Stimulated activated CD8-positive, alpha-beta memory T cell treated with anti-CD3 and anti-CD28 coated beads, Interleukin-2, amount 100 ng/mL, for 48 hours (primary cell): ENCODE data around the gene MAPKAP1.
"Not testable (repeated sequence)": the region's sequence is repeated elsewhere in the genome, so short reads cannot be mapped to it uniquely, and the experiment has no call there.

Experiments
- DNase-seq, 2 donors: peaks; one replicate each; pipeline ENCODE4 v3.0.0-alpha.2; 2020; ENCODE audit warnings: low read depth in 2 of 2

Gene MAPKAP1

GRCh38 chr9:125411171-125411756 lies 295.7 kb downstream of the MAPKAP1 start:
- DNase-seq: no peak

DNA sequence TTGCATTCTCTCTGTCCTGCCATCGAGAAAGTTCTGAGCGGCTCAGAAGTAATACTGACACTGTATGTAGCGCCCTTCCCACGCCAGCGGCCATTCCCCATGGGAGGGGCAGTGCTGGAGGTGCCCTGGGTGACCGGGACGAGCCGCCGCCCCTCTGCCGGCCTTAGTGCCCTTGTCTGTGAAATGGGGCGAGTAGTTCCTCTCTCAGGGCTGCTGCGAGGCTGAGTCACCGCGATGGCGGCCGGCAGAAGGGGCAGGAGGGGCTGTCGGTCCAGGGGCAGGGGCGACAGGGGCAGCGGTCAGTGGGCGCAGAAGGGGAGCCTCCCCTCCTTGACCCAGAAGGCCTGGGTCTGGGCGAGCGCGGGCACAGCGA lies 296.5 kb downstream of the MAPKAP1 start:
- no peak for DNase-seq

- DNase-seq: peak in 1 of 2 donors; percentile 27
These were observed 297.1 kb downstream of the MAPKAP1 start for GRCh38 chr9:125409637-125410521.

GRCh38 chr9:125409217-125409636 lies 297.8 kb downstream of the MAPKAP1 start:
- DNase-seq: no peak

DNA sequence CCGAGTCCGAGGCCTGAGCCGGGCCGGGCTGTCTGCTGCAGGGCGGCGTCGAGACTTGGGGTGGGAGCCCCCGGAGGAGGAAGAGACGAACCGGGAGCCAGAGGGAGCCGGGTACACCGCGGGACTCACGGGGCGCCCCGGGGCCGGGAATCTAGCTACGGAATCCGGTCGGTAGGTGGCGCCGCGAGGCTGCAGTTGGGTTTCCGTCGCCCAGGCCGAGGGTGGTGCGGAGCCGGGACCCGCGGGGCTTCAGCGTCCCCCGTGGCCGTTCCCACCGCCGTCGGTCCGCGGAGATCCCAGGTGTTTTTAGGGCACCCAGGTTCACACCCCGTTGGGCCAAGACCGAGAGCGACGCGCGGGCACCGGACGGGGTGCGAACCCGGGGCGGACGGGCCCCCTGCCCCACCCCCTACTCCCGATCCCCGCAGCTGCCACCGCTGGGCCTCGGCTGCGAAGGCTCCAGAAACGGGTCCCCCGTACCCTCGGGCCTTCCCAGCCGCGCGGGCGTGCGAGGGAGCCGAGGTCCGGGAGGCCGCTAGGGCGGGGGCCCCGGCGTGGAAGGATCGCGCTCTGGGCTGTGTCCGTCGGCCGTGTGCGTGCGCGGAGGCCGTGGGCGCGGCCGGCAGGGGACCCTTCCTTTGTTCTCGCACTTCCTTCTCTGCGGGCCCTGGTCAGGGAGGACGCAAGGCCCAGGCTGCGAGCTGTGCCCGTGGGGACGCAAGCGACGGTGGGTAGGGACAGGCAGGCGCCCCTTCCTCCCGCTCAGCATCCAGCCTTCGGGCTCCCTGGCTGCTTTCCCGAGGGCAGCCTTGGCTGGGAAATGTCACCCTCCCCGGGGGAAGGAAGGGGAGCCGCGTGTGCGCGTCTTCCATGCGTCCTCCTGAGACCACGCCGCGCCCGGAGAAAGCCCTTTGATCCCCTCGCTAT lies 298.8 kb downstream of the MAPKAP1 start:
- peak; percentile 75 to 79 for DNase-seq

DNA sequence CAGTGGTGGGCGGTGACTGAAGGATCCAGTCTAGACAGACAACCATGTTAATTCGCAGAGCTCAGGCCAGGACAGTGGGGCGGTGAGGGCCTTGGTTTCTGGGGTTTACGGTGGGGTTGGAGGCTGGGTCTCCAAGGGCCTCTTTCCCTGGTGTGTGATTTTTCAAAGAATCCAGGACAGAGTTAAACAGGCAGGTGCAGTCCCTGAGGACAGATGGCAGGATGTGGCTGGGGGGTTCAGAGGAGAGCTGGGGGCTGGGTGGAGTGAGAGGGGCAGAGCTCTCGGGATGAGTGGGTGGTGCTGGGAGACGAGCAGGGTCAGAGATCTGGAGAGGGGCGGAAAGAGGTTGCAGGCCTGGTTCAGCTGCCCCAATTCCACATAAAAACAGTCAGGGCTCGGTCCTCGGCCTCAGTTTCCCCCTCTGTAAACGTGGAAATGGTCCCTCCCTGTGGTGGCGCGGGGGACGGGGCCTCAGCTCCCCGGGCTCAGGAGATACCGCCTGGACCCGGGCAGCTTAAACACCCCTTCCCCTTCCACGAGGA lies 299.5 kb downstream of the MAPKAP1 start:
- no peak for DNase-seq

DNA sequence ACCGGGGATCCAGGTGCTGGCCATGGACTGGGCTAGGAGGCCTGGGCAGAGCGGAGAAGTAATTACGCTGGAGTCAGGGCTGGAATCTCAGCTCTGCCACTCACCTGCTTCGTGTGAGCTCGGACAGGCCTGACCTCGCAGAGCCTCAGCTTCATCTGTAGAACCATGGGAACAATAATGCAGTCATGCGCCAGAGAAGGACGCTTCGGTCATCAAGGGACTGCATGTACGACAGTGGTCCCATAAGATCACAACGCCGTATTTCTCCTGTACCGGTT lies 300.3 kb downstream of the MAPKAP1 start:
- no peak for DNase-seq

- no peak for DNase-seq
These were observed 300.8 kb downstream of the MAPKAP1 start for GRCh38 chr9:125405938-125406809.

DNA sequence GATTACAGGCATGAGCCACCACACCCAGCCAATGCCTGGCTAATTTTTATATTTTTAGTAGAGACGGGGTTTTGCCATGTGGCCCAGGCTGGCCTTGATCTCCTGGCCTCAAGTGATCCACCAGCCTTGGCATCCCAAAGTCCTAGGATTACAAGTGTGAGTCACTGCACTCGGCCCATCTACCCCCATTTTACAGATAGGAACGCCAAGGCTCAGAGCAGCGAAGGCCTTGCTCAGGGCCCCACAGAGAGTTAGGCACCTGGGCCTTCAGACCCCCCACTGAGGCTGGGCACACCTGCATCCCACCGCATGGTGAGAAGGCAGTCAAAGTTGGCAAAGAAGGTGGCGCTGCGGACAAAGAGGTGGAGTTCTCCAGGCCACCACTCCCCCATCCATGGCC lies 302.3 kb downstream of the MAPKAP1 start:
- DNase-seq: no peak

GRCh38 chr9:125400725-125401716 lies 306.0 kb downstream of the MAPKAP1 start:
- no peak for DNase-seq

DNA sequence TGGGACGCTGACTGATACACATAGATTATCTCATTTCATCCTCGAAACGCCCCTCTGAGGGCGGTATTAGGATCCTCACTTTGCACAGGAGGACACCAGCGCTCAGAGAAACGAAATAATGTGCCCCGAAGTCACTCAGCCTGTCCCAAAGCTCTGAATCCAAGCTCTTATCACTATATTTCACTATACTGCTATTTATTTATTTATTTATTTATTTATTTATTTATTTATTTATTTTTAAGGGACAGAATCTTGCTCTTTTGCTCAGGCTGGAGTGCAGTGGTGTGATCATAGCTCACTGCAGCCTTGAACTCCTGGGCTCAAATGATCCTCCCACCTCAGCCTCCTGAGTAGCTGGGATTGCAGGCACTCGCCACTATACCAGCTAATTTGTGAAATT lies 306.8 kb downstream of the MAPKAP1 start:
- not testable (repeated sequence) for DNase-seq

- DNase-seq: no peak
These were observed 307.3 kb downstream of the MAPKAP1 start for GRCh38 chr9:125399666-125400065.

GRCh38 chr9:125399165-125399564 lies 307.8 kb downstream of the MAPKAP1 start:
- no peak for DNase-seq

GRCh38 chr9:125398243-125398642 lies 308.8 kb downstream of the MAPKAP1 start:
- DNase-seq: no peak

GRCh38 chr9:125397736-125398135 lies 309.3 kb downstream of the MAPKAP1 start:
- no peak for DNase-seq

DNA sequence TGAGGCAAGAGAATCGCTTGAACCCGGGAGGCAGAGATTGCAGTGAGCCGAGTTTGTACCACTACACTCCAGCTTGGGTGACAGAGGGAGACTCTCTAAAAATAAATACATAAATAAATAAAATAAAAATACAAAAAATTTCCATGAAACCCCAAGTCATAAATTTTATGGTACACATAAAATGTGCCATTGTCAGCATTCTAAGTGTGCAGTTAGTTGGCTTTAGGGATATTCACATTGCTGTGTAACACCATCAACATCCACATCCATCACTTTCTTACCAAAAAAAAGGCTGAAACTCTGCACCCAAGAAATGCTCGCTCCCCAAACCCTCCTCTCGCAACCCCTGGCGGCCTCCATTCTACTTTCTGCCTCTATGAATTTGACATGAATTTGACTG lies 310.2 kb downstream of the MAPKAP1 start:
- DNase-seq: no peak

- DNase-seq: no peak
These were observed 313.6 kb downstream of the MAPKAP1 start for GRCh38 chr9:125393426-125393825.

DNA sequence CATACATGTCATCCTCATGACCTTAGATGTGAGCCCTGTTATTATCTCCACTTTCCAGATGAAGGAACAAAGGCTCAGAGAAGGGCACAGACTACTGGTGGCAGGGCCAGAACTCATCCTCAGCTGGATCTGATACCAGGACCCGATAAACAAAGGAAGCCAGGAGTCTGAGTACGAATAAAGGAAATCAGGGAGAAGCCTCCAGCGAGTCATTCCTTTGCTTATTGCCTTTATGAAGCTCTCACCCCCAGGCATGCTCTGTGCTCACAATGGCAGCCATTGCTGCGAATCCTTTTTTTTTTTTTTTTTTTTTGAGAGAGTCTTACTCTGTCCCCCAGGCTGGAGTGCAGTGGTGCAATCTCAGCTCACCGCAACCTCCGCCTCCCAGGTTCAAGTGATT lies 315.3 kb downstream of the MAPKAP1 start:
- DNase-seq: no peak

GRCh38 chr9:125388978-125389377 lies 318.0 kb downstream of the MAPKAP1 start:
- DNase-seq: no peak
